ENCODE results near the gene OLA1.

OLA1 gene

DNA sequence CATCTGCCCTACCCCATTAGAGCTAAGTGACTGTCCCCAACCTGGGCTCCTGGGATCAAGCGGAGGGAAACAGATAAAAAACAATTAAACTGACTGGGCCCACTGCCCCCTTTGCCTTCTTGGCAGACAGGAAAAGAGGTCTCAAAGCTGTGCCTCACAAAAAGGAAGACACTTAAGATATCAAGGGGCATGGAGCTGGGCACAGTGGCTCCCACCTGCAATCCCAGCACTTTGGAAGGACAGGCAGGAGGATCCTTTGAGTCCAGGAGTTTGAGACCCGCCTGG lies 208.0 kb downstream of the OLA1 start:
- Histone ChIP-seq H3K4me3 (ENCODE audit: low read length) (no peak overlapping the region), H3K36me3 (ENCODE audit: control insufficient read depth, low read length) (no peaks in the 10 kb centered on the region), H3K4me2 (ENCODE audit: low read length) (no peak overlapping the region), H3K9me3 (ENCODE audit: control insufficient read depth, insufficient read depth, low read length) (no peaks in the 10 kb centered on the region), H3K9me2 (replicated peaks; ENCODE audit: control insufficient read depth, low read length) (no peaks in the 10 kb centered on the region), H4K20me1 (ENCODE audit: control insufficient read depth, insufficient read depth, low read depth, low read length) (no peaks in the 10 kb centered on the region), H3K4me1 (ENCODE audit: control insufficient read depth, low read length) (peaks cover 8% of the 10 kb centered on the region), H3F3A (ENCODE audit: control insufficient read depth, insufficient read depth) (no peaks in the 10 kb centered on the region), H3K27me3 (ENCODE audit: control insufficient read depth, low read length) (no peaks in the 10 kb centered on the region), H3K79me2 (ENCODE audit: control insufficient read depth, low read length) (no peaks in the 10 kb centered on the region), H3K27ac (ENCODE audit: low read depth, low read length) (no peak overlapping the region)
- TF ChIP-seq EZH2phosphoT487 (IDR thresholded peaks at IDR 0.05; ENCODE audit: borderline replicate concordance, low read length) = no peak
- TF ChIP-seq, protein P1, sequence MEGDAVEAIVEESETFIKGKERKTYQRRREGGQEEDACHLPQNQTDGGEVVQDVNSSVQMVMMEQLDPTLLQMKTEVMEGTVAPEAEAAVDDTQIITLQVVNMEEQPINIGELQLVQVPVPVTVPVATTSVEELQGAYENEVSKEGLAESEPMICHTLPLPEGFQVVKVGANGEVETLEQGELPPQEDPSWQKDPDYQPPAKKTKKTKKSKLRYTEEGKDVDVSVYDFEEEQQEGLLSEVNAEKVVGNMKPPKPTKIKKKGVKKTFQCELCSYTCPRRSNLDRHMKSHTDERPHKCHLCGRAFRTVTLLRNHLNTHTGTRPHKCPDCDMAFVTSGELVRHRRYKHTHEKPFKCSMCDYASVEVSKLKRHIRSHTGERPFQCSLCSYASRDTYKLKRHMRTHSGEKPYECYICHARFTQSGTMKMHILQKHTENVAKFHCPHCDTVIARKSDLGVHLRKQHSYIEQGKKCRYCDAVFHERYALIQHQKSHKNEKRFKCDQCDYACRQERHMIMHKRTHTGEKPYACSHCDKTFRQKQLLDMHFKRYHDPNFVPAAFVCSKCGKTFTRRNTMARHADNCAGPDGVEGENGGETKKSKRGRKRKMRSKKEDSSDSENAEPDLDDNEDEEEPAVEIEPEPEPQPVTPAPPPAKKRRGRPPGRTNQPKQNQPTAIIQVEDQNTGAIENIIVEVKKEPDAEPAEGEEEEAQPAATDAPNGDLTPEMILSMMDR (IDR thresholded peaks at IDR 0.05; ENCODE audit: low read depth, low read length, poor library complexity, severe bottlenecking) = no peak

DNA sequence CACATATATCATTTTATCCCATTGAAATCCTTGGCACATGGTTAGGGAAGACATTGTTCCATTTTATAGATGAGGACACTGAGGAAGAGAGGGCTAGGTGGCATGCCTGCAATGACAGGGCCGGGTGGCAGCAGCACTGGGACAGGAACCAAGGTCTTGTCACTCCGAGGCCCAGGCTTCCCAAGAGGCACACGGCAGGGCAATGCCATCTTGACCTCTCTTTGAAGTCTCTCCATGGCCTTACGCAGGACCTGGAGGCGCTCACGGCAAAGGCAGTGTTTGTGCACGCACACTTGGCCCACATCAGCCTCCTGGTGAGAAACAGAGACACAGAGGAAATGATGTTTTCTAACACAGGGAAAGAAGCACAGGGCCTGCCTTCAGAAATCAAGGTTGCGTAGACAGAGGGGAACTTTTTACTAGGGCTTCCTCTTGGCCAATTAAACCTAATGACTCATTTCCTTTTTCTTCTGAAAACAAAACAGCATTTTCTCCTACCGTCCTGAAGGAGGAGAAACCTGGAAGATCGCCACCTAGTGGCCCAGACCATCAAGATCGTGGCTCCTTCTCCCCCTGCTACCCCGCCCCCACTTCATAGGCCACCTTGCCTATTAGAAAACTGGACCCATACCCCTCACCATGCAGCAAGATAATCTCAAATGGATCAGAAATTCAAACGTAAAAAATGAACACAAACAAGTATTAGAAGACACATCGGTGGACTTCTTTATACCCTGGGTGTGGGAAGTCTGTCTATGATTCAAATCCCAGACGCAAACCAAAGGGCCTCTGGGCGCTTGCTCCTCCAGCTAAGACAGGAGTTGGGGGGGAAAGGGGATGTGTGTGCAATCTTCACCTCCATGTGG lies 208.5 kb downstream of the OLA1 start:
- Histone ChIP-seq H3K9me3 (ENCODE audit: control insufficient read depth, insufficient read depth, low read length) (no peaks in the 10 kb centered on the region), H3K9me2 (replicated peaks; ENCODE audit: control insufficient read depth, low read length) (no peaks in the 10 kb centered on the region), H3K36me3 (ENCODE audit: control insufficient read depth, low read length) (no peaks in the 10 kb centered on the region), H3K27me3 (ENCODE audit: control insufficient read depth, low read length) (no peaks in the 10 kb centered on the region), H3K4me2 (ENCODE audit: low read length) (peak overlapping the region; percentile 75), H3K4me1 (ENCODE audit: control insufficient read depth, low read length) (peaks cover 8% of the 10 kb centered on the region), H3K27ac (ENCODE audit: low read depth, low read length) (peak overlapping the region; percentile 38; the same call in 1 of the 2 replicates), H3K4me3 (ENCODE audit: low read length) (peak overlapping the region; percentile 57), H3K79me2 (ENCODE audit: control insufficient read depth, low read length) (no peaks in the 10 kb centered on the region), H4K20me1 (ENCODE audit: control insufficient read depth, insufficient read depth, low read depth, low read length) (no peaks in the 10 kb centered on the region), H3F3A (ENCODE audit: control insufficient read depth, insufficient read depth) (no peaks in the 10 kb centered on the region)
- TF ChIP-seq EZH2phosphoT487 (IDR thresholded peaks at IDR 0.05; ENCODE audit: borderline replicate concordance, low read length) = no peak
- TF ChIP-seq, protein P1 (IDR thresholded peaks at IDR 0.05; ENCODE audit: low read depth, low read length, poor library complexity, severe bottlenecking) = peak; percentile 83

DNA sequence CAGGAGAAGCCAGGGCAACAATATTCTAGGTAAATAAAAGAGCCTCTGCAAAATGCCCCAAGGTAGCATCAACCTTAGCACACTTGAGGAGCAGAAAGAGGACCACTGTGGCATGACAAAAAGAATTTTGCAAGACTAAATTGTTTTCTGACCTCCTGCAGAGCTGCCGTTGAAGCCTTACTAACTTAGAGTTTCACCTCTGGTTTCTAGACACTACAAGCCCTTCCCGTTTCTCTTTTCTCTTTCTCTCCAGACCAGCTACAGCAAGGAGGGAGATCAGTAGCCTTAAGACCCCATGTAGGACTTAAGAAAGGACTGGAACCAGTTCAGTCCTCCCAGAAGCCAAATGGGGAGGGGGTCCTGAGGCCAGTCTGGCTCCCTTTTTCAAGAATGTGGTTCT lies 209.9 kb downstream of the OLA1 start:
- H3K4me3 ChIP-seq (ENCODE audit: low read length) = no peak overlapping the region
- no peaks in the 10 kb centered on the region for H3K36me3 ChIP-seq (ENCODE audit: control insufficient read depth, low read length)
- no peaks in the 10 kb centered on the region for H3K79me2 ChIP-seq (ENCODE audit: control insufficient read depth, low read length)
- TF ChIP-seq, protein P1 (IDR thresholded peaks at IDR 0.05; ENCODE audit: low read depth, low read length, poor library complexity, severe bottlenecking) = no peak
- no peak for TF ChIP-seq EZH2phosphoT487 (IDR thresholded peaks at IDR 0.05; ENCODE audit: borderline replicate concordance, low read length)
- H3K27me3 ChIP-seq (ENCODE audit: control insufficient read depth, low read length) = no peaks in the 10 kb centered on the region
- H3K27ac ChIP-seq (ENCODE audit: low read depth, low read length) = no peak overlapping the region
- no peaks in the 10 kb centered on the region for H3K9me3 ChIP-seq (ENCODE audit: control insufficient read depth, insufficient read depth, low read length)
- H3K4me2 ChIP-seq (ENCODE audit: low read length) = no peak overlapping the region
- peaks cover 8% of the 10 kb centered on the region for H3K4me1 ChIP-seq (ENCODE audit: control insufficient read depth, low read length)
- H3K9me2 ChIP-seq (replicated peaks; ENCODE audit: control insufficient read depth, low read length) = no peaks in the 10 kb centered on the region
- no peaks in the 10 kb centered on the region for H4K20me1 ChIP-seq (ENCODE audit: control insufficient read depth, insufficient read depth, low read depth, low read length)
- no peaks in the 10 kb centered on the region for H3F3A ChIP-seq (ENCODE audit: control insufficient read depth, insufficient read depth)
